K562 (cell line): Measurements from ENCODE around the gene LGALS12. TPM values are rescaled to one million over a fixed set of nuclear protein-coding genes. Genes with fewer than 3 reads are reported as not detected.

ENCODE experiments used
- ARID3B ChIP-seq: fragments of 250-450 bp; sonication (Bioruptor Pico); IDR thresholded peaks from 2 replicates; pipeline ENCODE4 v1.4.0; 2020; ENCODE audit warnings: borderline replicate concordance
- ARNT ChIP-seq, 2 experiments: fragments of 450-650 bp; IDR thresholded peaks; 2 replicates each; pipeline ENCODE4 v1.6.1; 2016; ENCODE audit warnings: mild to moderate bottlenecking in 1 of 2
- CBX3 ChIP-seq, 2 experiments: IDR thresholded peaks; 1 replicate in 1 of 2; 2 replicates in 1 of 2; pipeline ENCODE4 v1.6.1; 2012; ENCODE audit warnings: inconsistent platforms in 2 of 2, low read length in 2 of 2, borderline replicate concordance in 1 of 2, control low read depth in 1 of 2
- DIDO1 ChIP-seq: fragments of 450-650 bp; IDR thresholded peaks from 2 replicates; pipeline ENCODE4 v1.6.1; 2016; ENCODE audit warnings: low read depth, missing biosample characterization, missing genetic modification characterization
- HINFP ChIP-seq: fragments of 450-650 bp; conservative IDR thresholded peaks from 2 replicates; pipeline ENCODE4 v1.6.1; 2016; ENCODE audit warnings: missing genetic modification characterization, low read depth, mild to moderate bottlenecking, control low read depth, missing compliant biosample characterization
- MITF ChIP-seq: IDR thresholded peaks from 2 replicates; pipeline ENCODE4 v1.6.1; 2014; ENCODE audit warnings: antibody characterized with exemption
- SRSF1 ChIP-seq: fragments of 200-400 bp; formaldehyde crosslinking; IDR thresholded peaks from 2 replicates; pipeline ENCODE4 v1.6.1; 2017; ENCODE audit warnings: mild to moderate bottlenecking, low read depth, low read length, moderate library complexity
- ZBTB1 ChIP-seq: sonication (generic); formaldehyde crosslinking; IDR thresholded peaks from 2 replicates; pipeline ENCODE4 v1.8.1; 2023; ENCODE audit warnings: missing genetic modification reagents, low read depth, mild to moderate bottlenecking, borderline replicate concordance
- ZNF551 ChIP-seq: fragments of 250-450 bp; sonication (Bioruptor Pico); IDR thresholded peaks from 2 replicates; pipeline ENCODE4 v1.5.0; 2021; ENCODE audit warnings: mild to moderate bottlenecking, moderate library complexity
- ZNF561 ChIP-seq: fragments of 450-650 bp; formaldehyde crosslinking; conservative IDR thresholded peaks from 2 replicates; pipeline ENCODE4 v1.4.0; 2020; ENCODE audit warnings: mild to moderate bottlenecking, moderate library complexity
- polyA plus RNA-seq, 8 experiments: library from polyadenylated mRNA; depleted of rRNA in 4 of 8; stranded (reverse) in 5 of 8; unstranded in 3 of 8; fragments of >200 nt; fragmentation: Nextera tagmentation in 2 of 8; fragmentation: Illumina TruSeq in 1 of 8; extraction: Ambion mirVana in 2 of 8; extraction: Trizol in 1 of 8; gene quantifications; 2 replicates each; pipeline versions ENCODE4 v1.2.1 to v1.2.3, GENCODE V29; 2011 to 2014; ENCODE audit warnings: inconsistent platforms in 1 of 8, missing spikeins in 1 of 8
- total RNA-seq, 7 experiments: library from RNA; depleted of rRNA in 6 of 7; stranded (reverse); fragments of >200 nt in 6 of 7; fragmentation: Illumina TruSeq in 2 of 7; extraction: Trizol in 2 of 7; gene quantifications; 2 replicates each; pipeline versions ENCODE4 v1.2.1 to v1.2.3, GENCODE V29; 2011 to 2021; ENCODE audit warnings: low replicate concordance in 1 of 7

LGALS12 gene
- total and polyA plus RNA-seq, 9 of the 15 experiments (the other 6 are each of a cell fraction or from before 2014, with no cell fraction given) = 0.66 to 8.0 (median 5.0) TPM

GRCh38 chr11:63499874-63500273 lies 6.0 kb upstream of the LGALS12 start (continued):
- TF ChIP-seq ARID3B (CRISPR knock-in tag) (no peak), ZNF551 (CRISPR knock-in tag) (no peak), MITF (no peak), DIDO1 (no peak), ZNF561 (CRISPR knock-in tag) (peak; percentile 38; the same call in 1 of the 2 replicates), ARNT (IDR thresholded peaks at IDR 0.05) (0 out of 4 replicates have a peak, but pooled peaks of 1 of the 2 experiments have one; percentile 13), CBX3 (IDR thresholded peaks at IDR 0.05; ENCODE audit: borderline replicate concordance in 1 of 2, low read length in 2 of 2) (peak in 1 of 2 experiments; percentile 96; a peak in 2 of 3 replicates), SRSF1 (no peak), HINFP (tag) (no peak), ZBTB1 (CRISPR knock-in tag) (no peak)
